ENCODE measurements around the gene ELP2.
"Not testable (repeated sequence)": the region's sequence is repeated elsewhere in the genome, so short reads cannot be mapped to it uniquely, and the experiment has no call there.

Gene ELP2

GRCh38 chr18:36160959-36161371, 31.3 kb downstream of the ELP2 start:
- DNase-seq: no peak

- DNase-seq: no peak
Measured at GRCh38 chr18:36162981-36163380, 33.3 kb downstream of the ELP2 start.

GRCh38 chr18:36167692-36168218, 38.1 kb downstream of the ELP2 start:
- DNase-seq: no peak

- DNase-seq: not testable (repeated sequence)
Measured at GRCh38 chr18:36168296-36168695, 38.6 kb downstream of the ELP2 start.

GRCh38 chr18:36169938-36170337, 40.2 kb downstream of the ELP2 start:
- no peak for DNase-seq

- DNase-seq: no peak
Measured at GRCh38 chr18:36175481-36175880, 45.8 kb downstream of the ELP2 start.

GRCh38 chr18:36176177-36176584, 46.5 kb downstream of the ELP2 start:
- no peak for DNase-seq

GRCh38 chr18:36176711-36177110, 47.0 kb downstream of the ELP2 start:
- no peak for DNase-seq

- no peak for DNase-seq
Measured at GRCh38 chr18:36177913-36178312, 48.2 kb downstream of the ELP2 start.

- DNase-seq: no peak
Measured at GRCh38 chr18:36179562-36180355, 50.1 kb downstream of the ELP2 start.

- no peak for DNase-seq
Measured at GRCh38 chr18:36181441-36181840, 51.7 kb downstream of the ELP2 start.

- DNase-seq: no peak
Measured at GRCh38 chr18:36181898-36182506, 52.3 kb downstream of the ELP2 start.

- no peak for DNase-seq
Measured at GRCh38 chr18:36183033-36183432, 53.3 kb downstream of the ELP2 start.

- DNase-seq: no peak
Measured at GRCh38 chr18:36183987-36184386, 54.3 kb downstream of the ELP2 start.

GRCh38 chr18:36185157-36185556, 55.5 kb downstream of the ELP2 start:
- no peak for DNase-seq

- no peak for DNase-seq
Measured at GRCh38 chr18:36185901-36186460, 56.3 kb downstream of the ELP2 start.

- no peak for DNase-seq
Measured at GRCh38 chr18:36186461-36187192, 56.9 kb downstream of the ELP2 start.

- no peak for DNase-seq
Measured at GRCh38 chr18:36187193-36187825, 57.6 kb downstream of the ELP2 start, which contains the start of gene MOCOS. Gene MOCOS (plus strand): TSS chr18:36187497. CDS start chr18:36187540, 43 bp downstream.

GRCh38 chr18:36187826-36188721, 58.4 kb downstream of the ELP2 start:
- DNase-seq: no peak

GRCh38 chr18:36188916-36189315, 59.2 kb downstream of the ELP2 start:
- no peak for DNase-seq

- no peak for DNase-seq
Measured at GRCh38 chr18:36189486-36189885, 59.8 kb downstream of the ELP2 start.

GRCh38 chr18:36191286-36191685, 61.6 kb downstream of the ELP2 start:
- no peak for DNase-seq

Data from SHP77 (cell line).